Pancreas (tissue), 10 donors: ENCODE results near the gene PMM1. TPM values are rescaled to one million over a fixed set of nuclear protein-coding genes. Genes with fewer than 3 reads are reported as not detected.

Experiments used
- ATAC-seq, 4 donors: fragments of 200-7000 bp; cut with Tn5 transposase; one replicate each; pipeline versions ENCODE4 v1.8.0 to v1.9.1; 2020; ENCODE audit warnings: mild to moderate bottlenecking in 4 of 4, moderate library complexity in 4 of 4
- DNase-seq, 6 donors: peaks; one replicate each; pipeline ENCODE4 v3.0.0-alpha.2; 2020
- FAIRE-seq: peaks from 2 replicates; lab custom pipeline; 2012; peaks lifted over from hg19 to GRCh38; lab: Jason Lieb, UNC
- H3K27ac ChIP-seq, 4 donors: fragments of 200-600 bp; sonication (generic); 1 replicate in 3 of 4; 2 replicates in 1 of 4; pipeline versions ENCODE4 v1.5.0 to v1.8.0; 2020
- H3K27me3 ChIP-seq, 4 donors: fragments of 200-600 bp; one replicate each; pipeline ENCODE4 v1.8.0; 2021
- H3K36me3 ChIP-seq, 3 donors: fragments of 200-600 bp; sonication (generic) in 1 of 3; one replicate each; pipeline versions ENCODE4 v1.5.0 to v1.8.0; 2020 to 2021
- H3K4me1 ChIP-seq, 3 donors: fragments of 200-600 bp; one replicate each; pipeline ENCODE4 v1.8.0; 2021
- H3K4me3 ChIP-seq, 4 donors: fragments of 200-600 bp; sonication (generic) in 2 of 4; one replicate each; pipeline versions ENCODE4 v1.5.0 to v1.8.0; 2020 to 2021
- H3K9me3 ChIP-seq, 4 donors: fragments of 200-600 bp; one replicate each; pipeline ENCODE4 v1.8.0; 2021
- CTCF ChIP-seq, 4 donors: fragments of 200-600 bp; sonication (generic) in 3 of 4; IDR thresholded peaks; one replicate each; pipeline versions ENCODE4 v1.5.0 to v1.8.0; 2021; ENCODE audit warnings: antibody characterized with exemption in 4 of 4
- WGBS, 2 donors: extraction: QIAGEN DNeasy Blood & Tissue Kit; methylation state at CpG; one replicate each; pipeline ENCODE4 v1.1.7; 2013; 5-methylcytosine and 5-hydroxymethylcytosine counted together
- intact Hi-C, 3 donors: fragments of 100-400 bp; cut with DNase I; formaldehyde crosslinking; loops; one replicate each; pipeline versions ENCODE4 v1.11.1 to v1.14.2; 2022
- polyA plus RNA-seq, 2 donors: library from polyadenylated mRNA; stranded (reverse); fragments of 200-250 nt; gene quantifications; one replicate each; pipeline ENCODE4 v1.2.3, GENCODE V29; 2013
- total RNA-seq, 6 donors: library from RNA; stranded (reverse); fragmentation: NEBNext Ultra II Directional in 4 of 6; extraction: Animal tissue kit (Norgen Biotek cat#: 25700) in 4 of 6; gene quantifications; one replicate each; pipeline versions ENCODE4 v1.2.1 to v1.2.4, GENCODE V29; 2021 to 2023
- donor health status: healthy with polysubstance abuse.
- donor health status: DM: no; HTN: no; CAD: no; lungs with moderate emphysema.
- donor health status: DM: no; HTN: no; CAD: no.
- donor health status: control.
- donor health status: control.
- donor health status: Bipolar disorder and iron deficiency.
- donor health status: DM: yes; HTN: yes; CAD: no.
- donor health status: DM: no; HTN: no; CAD: no.
- donor health status: DM: no; HTN: no; CAD: no.
- donor health status: DM: yes; HTN: yes; CAD: no.

Gene PMM1
- total and polyA plus RNA-seq, 8 donors = 10.3 to 69.2 (median 23.0) TPM

DNA sequence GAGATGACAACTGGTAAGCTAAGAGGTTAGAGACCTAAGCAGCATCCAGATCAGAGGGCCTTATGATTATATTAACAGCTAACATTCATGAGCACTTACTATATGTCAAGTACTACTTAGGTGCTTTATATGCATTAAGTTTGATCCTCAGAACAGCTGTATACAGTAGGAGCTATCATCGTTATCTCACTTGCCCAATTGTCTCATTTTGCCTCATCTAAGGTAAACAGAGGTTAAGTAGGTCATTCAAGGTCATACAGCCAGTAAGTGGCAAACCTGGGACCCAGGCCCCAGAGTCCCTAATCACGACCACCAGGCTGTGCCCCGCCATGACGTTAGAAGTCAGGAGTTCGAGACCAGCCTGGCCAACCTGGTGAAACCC, 40.8 kb downstream of the PMM1 start:
- no peak for TF ChIP-seq CTCF (IDR thresholded peaks at IDR 0.05)
- H3K4me1 ChIP-seq = peaks cover 0 to 5% (median 3%) of the 10 kb centered on the region in 3 donors
- no peak overlapping the region for H3K27ac ChIP-seq
- H3K9me3 ChIP-seq = no peaks in the 10 kb centered on the region
- peak in 1 of 6 donors; percentile 32 for DNase-seq
- no peaks in the 10 kb centered on the region for H3K36me3 ChIP-seq
- FAIRE-seq = no peak
- 69 to 72% methylated on average over 5 of the region's 5 CpGs for WGBS, 2 donors
- no peaks in the 10 kb centered on the region for H3K27me3 ChIP-seq
- no peak overlapping the region for H3K4me3 ChIP-seq
- no peak for ATAC-seq
- intact Hi-C loops = loop anchor here in 1 of 3 donors (10.0 kb wide), 1 partner anchor 56 kb away; no protein-coding TSS in a partner anchor

- Histone ChIP-seq H3K4me3 (peak overlapping the region in 2 of 4 donors; percentile 63 to 70), H3K36me3 (no peaks in the 10 kb centered on the region), H3K27ac (peak overlapping the region in 3 of 4 donors; percentile 14 to 46 (median 31)), H3K9me3 (no peaks in the 10 kb centered on the region), H3K27me3 (no peaks in the 10 kb centered on the region), H3K4me1 (peaks cover 12 to 16% (median 15%) of the 10 kb centered on the region in 3 donors)
- no peak for DNase-seq
- no peak for TF ChIP-seq CTCF (IDR thresholded peaks at IDR 0.05)
- ATAC-seq = no peak
- 25 to 26% methylated on average over 21 of the region's 21 CpGs for WGBS, 2 donors
- intact Hi-C loops = loop anchor here in 1 of 3 donors (10.0 kb wide), 1 partner anchor 60 kb away; no protein-coding TSS in a partner anchor
- FAIRE-seq = no peak
Observed at GRCh38 chr22:41544671-41545476, 44.8 kb downstream of the PMM1 start.

- intact Hi-C loops = loop anchor here in 1 of 3 donors (10.0 kb wide), 1 partner anchor 61 kb away; no protein-coding TSS in a partner anchor
- H3K4me3 ChIP-seq = peak within 1 kb of the TSS; percentile 63 to 79 (median 70)
- no peak for FAIRE-seq
- 1% methylated on average over 65 to 80 of the region's 80 CpGs for WGBS, 2 donors
- DNase-seq = peak; percentile 96 to 99 (median 98)
- H3K27ac ChIP-seq = peak within 1 kb of the TSS; percentile 46 to 85 (median 76)
- no peaks in the 10 kb centered on the region for H3K9me3 ChIP-seq
- peaks cover 12 to 16% (median 15%) of the 10 kb centered on the region in 3 donors for H3K4me1 ChIP-seq
- no peaks in the 10 kb centered on the region for H3K36me3 ChIP-seq
- no peaks in the 10 kb centered on the region for H3K27me3 ChIP-seq
- peak; percentile 15 to 39 (median 28) for TF ChIP-seq CTCF (IDR thresholded peaks at IDR 0.05)
- ATAC-seq = peak; percentile 97 to 99 (median 97)
Observed at GRCh38 chr22:41543854-41544670, 45.6 kb downstream of the PMM1 start, which contains the start of gene POLR3H. Gene POLR3H, minus strand, starts transcription at chr22:41544470. Its CDS starts 369 bp downstream, at chr22:41544101.

DNA sequence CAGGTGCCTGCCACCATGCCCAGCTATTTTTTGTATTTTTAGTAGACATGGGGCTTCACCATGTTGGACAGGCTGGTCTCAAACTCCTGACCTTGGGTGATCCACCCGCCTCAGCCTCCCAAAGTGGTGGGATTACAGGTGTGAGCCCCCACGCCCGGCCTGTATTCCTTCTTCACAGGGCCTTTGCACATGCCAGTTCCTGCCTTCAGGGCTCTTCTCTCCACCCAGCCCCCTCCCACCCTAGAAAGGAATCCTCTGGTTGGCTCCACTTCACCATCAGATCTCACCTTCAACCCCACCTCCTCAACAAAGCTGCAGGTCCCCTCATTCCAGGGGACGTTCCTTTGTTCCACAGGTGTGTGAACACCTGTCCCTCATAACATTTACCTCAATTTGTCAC, 47.4 kb downstream of the PMM1 start:
- intact Hi-C loops = loop anchor here in 1 of 3 donors (10.0 kb wide), 1 partner anchor 63 kb away; no protein-coding TSS in a partner anchor
- Histone ChIP-seq H3K27ac (no peak overlapping the region), H3K4me1 (peaks cover 12 to 16% (median 15%) of the 10 kb centered on the region in 3 donors), H3K27me3 (no peaks in the 10 kb centered on the region), H3K9me3 (no peaks in the 10 kb centered on the region), H3K4me3 (no peak overlapping the region), H3K36me3 (no peaks in the 10 kb centered on the region)
- WGBS, 2 donors = 79 to 89% methylated on average over 4 of the region's 4 CpGs
- TF ChIP-seq CTCF (IDR thresholded peaks at IDR 0.05) = no peak
- ATAC-seq (no peak), FAIRE-seq (no peak), DNase-seq (peak in 1 of 6 donors; percentile 25)
